Transverse colon (tissue), 4 donors: ENCODE results near the gene PPP1R36.

Experiments used
- EP300 ChIP-seq: sonication (generic); formaldehyde crosslinking; IDR thresholded peaks from one replicate; pipeline ENCODE4 v1.6.1; 2017; ENCODE audit warnings: antibody characterized with exemption, low read depth
- POLR2AphosphoS5 ChIP-seq, 3 donors: sonication (generic); formaldehyde crosslinking; IDR thresholded peaks; one replicate each; pipeline ENCODE4 v1.6.1; 2016; ENCODE audit warnings: antibody characterized with exemption in 3 of 3
- TF ChIP-seq, protein P1 (sequence below), 5 experiments: fragments of 200-600 bp in 3 of 5; fragments of 450-650 bp in 2 of 5; sonication (generic) in 3 of 5; IDR thresholded peaks; 1 replicate in 2 of 5; 2 replicates in 3 of 5; pipeline ENCODE4 v1.5.1; 2016 to 2017; ENCODE audit warnings: antibody characterized with exemption in 5 of 5, inconsistent platforms in 3 of 5, mild to moderate bottlenecking in 2 of 5, moderate library complexity in 1 of 5

DNA sequence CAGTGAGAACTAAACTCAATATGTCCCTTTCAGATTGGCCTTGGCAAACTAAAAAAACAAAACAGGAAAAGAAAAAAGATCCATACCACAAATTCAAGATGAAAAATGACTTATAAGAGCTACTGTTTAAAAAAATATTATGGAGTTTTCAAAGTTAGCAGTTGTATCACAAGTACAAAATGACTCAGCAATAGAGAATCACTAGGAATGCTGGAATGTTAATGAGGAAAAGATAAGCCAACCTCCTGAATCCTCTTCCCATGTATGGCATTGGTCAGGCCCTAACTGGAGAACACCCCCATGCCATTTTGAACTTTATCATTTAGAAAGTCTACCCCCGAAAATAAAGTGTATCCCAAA, 62.2 kb downstream of the PPP1R36 start:
- TF ChIP-seq, protein P1, sequence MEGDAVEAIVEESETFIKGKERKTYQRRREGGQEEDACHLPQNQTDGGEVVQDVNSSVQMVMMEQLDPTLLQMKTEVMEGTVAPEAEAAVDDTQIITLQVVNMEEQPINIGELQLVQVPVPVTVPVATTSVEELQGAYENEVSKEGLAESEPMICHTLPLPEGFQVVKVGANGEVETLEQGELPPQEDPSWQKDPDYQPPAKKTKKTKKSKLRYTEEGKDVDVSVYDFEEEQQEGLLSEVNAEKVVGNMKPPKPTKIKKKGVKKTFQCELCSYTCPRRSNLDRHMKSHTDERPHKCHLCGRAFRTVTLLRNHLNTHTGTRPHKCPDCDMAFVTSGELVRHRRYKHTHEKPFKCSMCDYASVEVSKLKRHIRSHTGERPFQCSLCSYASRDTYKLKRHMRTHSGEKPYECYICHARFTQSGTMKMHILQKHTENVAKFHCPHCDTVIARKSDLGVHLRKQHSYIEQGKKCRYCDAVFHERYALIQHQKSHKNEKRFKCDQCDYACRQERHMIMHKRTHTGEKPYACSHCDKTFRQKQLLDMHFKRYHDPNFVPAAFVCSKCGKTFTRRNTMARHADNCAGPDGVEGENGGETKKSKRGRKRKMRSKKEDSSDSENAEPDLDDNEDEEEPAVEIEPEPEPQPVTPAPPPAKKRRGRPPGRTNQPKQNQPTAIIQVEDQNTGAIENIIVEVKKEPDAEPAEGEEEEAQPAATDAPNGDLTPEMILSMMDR (IDR thresholded peaks at IDR 0.05), result no peak
- TF ChIP-seq EP300, result no peak
- no peak for TF ChIP-seq POLR2AphosphoS5 (IDR thresholded peaks at IDR 0.05)
